GM21515 (cell line): ENCODE measurements around the gene DIP2A.
"Not testable (repeated sequence)": the region's sequence is repeated elsewhere in the genome, so short reads cannot be mapped to it uniquely, and the experiment has no call there.

Experiments used
- ATAC-seq: cut with Tn5 transposase; IDR thresholded peaks from one replicate; pipeline ENCODE4 v1.9.1; 2021; ENCODE audit not compliant: unreplicated experiment

Gene DIP2A

GRCh38 chr21:46516068-46516467 lies 57.4 kb downstream of the DIP2A start:
- ATAC-seq: no peak

- ATAC-seq: no peak
Measured at GRCh38 chr21:46517361-46517760, 58.7 kb downstream of the DIP2A start.

GRCh38 chr21:46518983-46519583 lies 60.4 kb downstream of the DIP2A start:
- no peak for ATAC-seq

GRCh38 chr21:46527393-46527792 lies 68.7 kb downstream of the DIP2A start:
- not testable (repeated sequence) for ATAC-seq

GRCh38 chr21:46527801-46528200 lies 69.1 kb downstream of the DIP2A start:
- ATAC-seq: no peak

GRCh38 chr21:46532080-46532479 lies 73.4 kb downstream of the DIP2A start:
- ATAC-seq: no peak

- ATAC-seq: no peak
Measured at GRCh38 chr21:46537026-46537425, 78.3 kb downstream of the DIP2A start.

GRCh38 chr21:46538262-46538661 lies 79.6 kb downstream of the DIP2A start:
- ATAC-seq: no peak

GRCh38 chr21:46538851-46539666 lies 80.4 kb downstream of the DIP2A start:
- no peak for ATAC-seq

GRCh38 chr21:46540087-46540710 lies 81.5 kb downstream of the DIP2A start:
- no peak for ATAC-seq

GRCh38 chr21:46542588-46543124 lies 84.0 kb downstream of the DIP2A start:
- no peak for ATAC-seq

GRCh38 chr21:46543306-46543705 lies 84.6 kb downstream of the DIP2A start:
- no peak for ATAC-seq

GRCh38 chr21:46544003-46544402 lies 85.3 kb downstream of the DIP2A start:
- ATAC-seq: no peak

GRCh38 chr21:46544824-46545223 lies 86.1 kb downstream of the DIP2A start:
- no peak for ATAC-seq

GRCh38 chr21:46545363-46545762 lies 86.7 kb downstream of the DIP2A start:
- ATAC-seq: no peak

GRCh38 chr21:46545911-46546310 lies 87.2 kb downstream of the DIP2A start:
- ATAC-seq: no peak

GRCh38 chr21:46546799-46547198 lies 88.1 kb downstream of the DIP2A start:
- no peak for ATAC-seq

- no peak for ATAC-seq
Measured at GRCh38 chr21:46549650-46550049, 91.0 kb downstream of the DIP2A start.

GRCh38 chr21:46550116-46550941 lies 91.6 kb downstream of the DIP2A start:
- ATAC-seq: no peak

GRCh38 chr21:46551636-46552241 lies 93.0 kb downstream of the DIP2A start:
- ATAC-seq: no peak

GRCh38 chr21:46552274-46552673 lies 93.6 kb downstream of the DIP2A start:
- no peak for ATAC-seq
